ENCODE measurements around the gene CIAPIN1. TPM values are rescaled to one million over a fixed set of nuclear protein-coding genes. Genes with fewer than 3 reads are reported as not detected.

Gene CIAPIN1
- 69.1 and 75.6 TPM in 2 replicates for total RNA-seq

- TF ChIP-seq CTCF (conservative IDR thresholded peaks at IDR 0.05; ENCODE audit: low read depth, low read length) = no peak
- DNase-seq (ENCODE audit: low read depth) = no peak
- H3K4me3 ChIP-seq (ENCODE audit: low read depth, low read length) = peak within 1 kb of the TSS; percentile 99
These were observed at the start of gene CIAPIN1, which contains the start of gene COQ9 for GRCh38 chr16:57447186-57447962. Gene CIAPIN1, minus strand, starts transcription at chr16:57447385. Its CDS starts 6,457 bp downstream, at chr16:57440928. Gene COQ9, plus strand, starts transcription at chr16:57447479. Its CDS starts 27 bp downstream, at chr16:57447506.

GRCh38 chr16:57493767-57494166 lies 46.6 kb upstream of the CIAPIN1 start:
- TF ChIP-seq CTCF (conservative IDR thresholded peaks at IDR 0.05; ENCODE audit: low read depth, low read length) = no peak
- no peak for DNase-seq (ENCODE audit: low read depth)
- no peak overlapping the region for H3K4me3 ChIP-seq (ENCODE audit: low read depth, low read length)

GRCh38 chr16:57489229-57489628 lies 42.0 kb upstream of the CIAPIN1 start:
- no peak for TF ChIP-seq CTCF (conservative IDR thresholded peaks at IDR 0.05; ENCODE audit: low read depth, low read length)
- no peak for DNase-seq (ENCODE audit: low read depth)
- no peak overlapping the region for H3K4me3 ChIP-seq (ENCODE audit: low read depth, low read length)

- TF ChIP-seq CTCF (conservative IDR thresholded peaks at IDR 0.05; ENCODE audit: low read depth, low read length) = no peak
- H3K4me3 ChIP-seq (ENCODE audit: low read depth, low read length) = peak overlapping the region; percentile 48
- DNase-seq (ENCODE audit: low read depth) = no peak
These were observed 40.0 kb upstream of the CIAPIN1 start for GRCh38 chr16:57486858-57487834.

- no peak for DNase-seq (ENCODE audit: low read depth)
- no peak for TF ChIP-seq CTCF (conservative IDR thresholded peaks at IDR 0.05; ENCODE audit: low read depth, low read length)
These were observed 39.0 kb upstream of the CIAPIN1 start, which contains the start of gene DOK4 for GRCh38 chr16:57485916-57486857. Gene DOK4, minus strand, starts transcription at chr16:57486493. Its CDS starts 6,986 bp downstream, at chr16:57479507.

More at GRCh38 chr16:57485916-57486857, 39.0 kb upstream of the CIAPIN1 start, which contains the start of gene DOK4:
- H3K4me3 ChIP-seq (ENCODE audit: low read depth, low read length) = peak within 1 kb of the TSS; percentile 96
